ELR (cell line): ENCODE data around the gene TRAPPC10.

Source experiments
- DNase-seq: peaks from one replicate; pipeline ENCODE4 v3.0.0-alpha.2; 2015; ENCODE audit warnings: low read depth

The TRAPPC10 gene

DNA sequence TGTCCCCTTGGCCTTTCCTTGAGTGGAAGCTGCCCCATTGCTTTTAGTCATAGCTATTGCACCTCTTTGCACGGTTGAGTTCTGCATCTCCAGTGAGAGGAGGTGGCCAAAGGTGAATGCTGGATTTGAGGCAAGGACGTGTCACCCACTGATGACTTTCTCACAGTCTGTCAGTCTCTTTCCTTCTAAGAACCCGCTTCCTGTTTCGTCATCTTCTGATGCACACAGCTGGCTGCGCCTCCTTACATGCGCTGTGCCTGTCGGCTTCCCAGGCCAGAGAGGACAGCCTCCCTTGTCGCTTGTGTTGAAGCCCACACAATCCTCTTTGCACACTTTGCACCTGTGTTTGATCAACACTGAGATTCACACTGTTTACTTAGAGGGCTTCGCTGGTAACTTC lies 53.3 kb downstream of the TRAPPC10 start:
- peak; percentile 19 for DNase-seq

DNA sequence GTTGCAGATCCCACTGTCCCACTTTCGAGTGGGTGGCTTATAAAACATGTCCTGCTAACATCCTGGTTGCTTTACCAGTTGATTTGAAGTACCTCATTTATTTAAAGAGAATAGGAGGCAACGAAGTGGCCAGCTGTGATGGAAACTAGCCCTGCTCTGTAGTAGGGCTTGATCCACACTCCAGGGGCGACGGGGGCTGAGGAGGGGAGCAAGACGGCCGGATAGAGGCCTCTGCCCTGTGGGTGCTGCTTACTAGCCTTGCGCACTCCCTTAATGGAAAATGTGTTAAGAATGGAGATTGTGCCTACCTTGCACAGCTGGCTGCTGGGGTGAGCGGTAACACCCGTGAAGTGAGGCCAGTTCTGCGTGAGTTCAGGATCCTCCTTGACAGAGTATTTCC lies 54.0 kb downstream of the TRAPPC10 start:
- no peak for DNase-seq

DNA sequence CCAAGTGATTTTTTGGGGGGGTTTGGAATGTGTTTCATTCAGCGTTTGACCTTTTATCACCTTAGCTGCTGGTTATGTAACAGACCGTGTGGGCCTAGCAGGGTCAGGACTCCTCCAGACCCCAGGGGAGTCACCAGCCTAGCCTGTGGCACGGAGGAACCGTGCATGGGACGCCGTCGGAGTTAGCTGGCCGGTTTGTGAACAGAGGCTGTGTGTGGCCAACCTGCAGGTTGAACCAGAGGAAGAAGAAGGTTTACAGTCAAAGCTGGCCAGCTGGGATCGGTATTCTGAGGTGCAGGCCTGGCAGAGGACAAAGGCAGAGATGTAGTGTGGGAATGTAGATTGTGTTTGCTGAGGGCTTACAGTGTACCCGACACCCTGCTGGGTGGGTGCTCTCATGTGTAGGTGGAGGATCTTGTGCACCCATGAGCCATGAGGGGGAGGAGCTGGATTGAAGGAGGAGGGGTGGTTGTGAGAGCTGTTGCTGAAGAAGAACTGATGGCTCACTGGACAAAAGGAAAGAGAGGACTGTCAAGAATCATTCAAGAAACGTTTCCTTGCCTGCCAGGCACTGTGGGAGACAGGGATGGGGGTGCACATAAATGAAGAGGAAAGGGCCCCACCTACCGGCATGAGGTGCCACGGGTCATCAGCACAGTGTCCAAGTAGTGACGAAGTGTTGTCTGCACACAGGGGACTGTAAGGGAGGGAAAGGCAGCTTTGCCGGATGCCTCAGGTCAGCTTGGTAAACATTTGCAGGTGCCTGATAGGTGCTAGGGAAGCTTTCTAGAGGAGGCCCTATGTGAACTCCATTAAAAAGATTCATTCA lies 55.1 kb downstream of the TRAPPC10 start:
- DNase-seq: no peak

DNA sequence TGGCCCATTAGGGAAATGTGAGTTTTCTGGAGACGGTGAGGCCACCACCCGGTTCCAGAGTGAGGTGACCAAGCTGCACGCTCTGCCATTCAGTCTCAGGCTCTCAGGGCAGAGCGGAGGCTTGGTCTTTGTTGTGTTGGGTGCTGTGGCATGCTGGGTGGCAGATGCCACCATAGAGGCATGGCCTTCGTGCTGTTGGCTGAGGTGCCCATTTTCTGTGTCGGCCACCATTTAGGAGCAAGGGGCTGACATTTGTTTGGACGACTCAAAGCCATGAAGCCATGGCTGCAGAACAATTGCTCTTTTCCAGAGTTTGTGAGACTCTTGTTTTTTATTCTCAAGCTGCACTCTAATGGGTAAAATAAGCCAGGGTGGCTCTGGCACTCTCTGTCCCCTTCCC lies 58.3 kb downstream of the TRAPPC10 start:
- DNase-seq: no peak

DNA sequence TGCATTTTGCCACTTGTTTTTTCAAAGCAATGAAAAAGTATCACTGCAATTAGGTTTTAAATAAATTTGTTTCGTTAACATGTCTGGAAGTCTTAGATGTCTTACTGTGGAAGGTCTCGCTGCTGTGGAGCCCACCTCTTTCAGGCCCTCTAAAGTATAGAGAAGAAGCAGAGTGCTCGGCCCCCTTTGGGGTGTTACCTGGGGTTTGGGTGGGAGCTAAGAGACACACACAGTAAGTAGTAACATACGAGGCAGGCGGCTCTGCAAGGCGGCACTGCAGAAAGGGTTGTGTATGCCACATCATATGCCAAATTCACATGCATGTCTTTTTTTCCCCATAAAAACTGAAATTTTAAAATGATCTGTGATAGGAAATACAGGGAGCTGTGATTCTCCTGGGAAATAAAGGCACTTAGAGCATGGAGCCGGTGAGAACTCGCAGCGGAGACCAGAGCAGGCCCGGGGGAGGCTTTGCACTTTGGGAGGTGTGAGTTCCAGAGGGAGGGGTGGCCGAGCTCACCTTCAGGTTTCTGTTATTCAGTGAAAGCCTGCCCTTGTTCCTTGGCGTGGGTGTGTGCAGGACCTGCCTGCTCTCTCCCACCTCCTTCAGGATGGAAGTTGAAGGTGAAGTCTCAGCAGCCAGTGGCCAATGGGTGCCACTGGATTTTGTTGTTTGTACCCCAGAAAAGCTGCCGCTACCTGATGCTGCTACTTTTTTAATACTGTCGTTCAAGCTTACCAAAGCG lies 59.4 kb downstream of the TRAPPC10 start:
- no peak for DNase-seq

DNA sequence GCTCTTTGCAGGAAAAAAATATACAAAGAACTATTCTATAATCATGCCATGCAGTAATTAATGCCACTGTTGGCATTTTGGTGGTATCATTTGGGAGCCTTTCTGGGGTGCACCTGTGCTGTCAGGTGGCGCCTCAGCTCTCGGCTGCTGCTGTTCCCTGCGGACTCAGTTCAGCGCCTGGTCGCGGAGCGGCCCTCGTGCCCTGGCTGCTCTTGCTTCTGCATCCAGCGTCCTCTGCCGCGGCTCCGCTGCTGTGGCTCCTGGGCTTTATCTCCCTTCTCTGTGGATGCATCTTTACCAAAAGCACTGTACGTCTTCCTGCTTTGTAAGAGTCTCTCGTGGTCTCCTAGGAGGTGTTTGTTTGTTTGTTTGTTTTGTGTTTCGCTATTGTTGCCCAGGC lies 60.0 kb downstream of the TRAPPC10 start:
- no peak for DNase-seq

DNA sequence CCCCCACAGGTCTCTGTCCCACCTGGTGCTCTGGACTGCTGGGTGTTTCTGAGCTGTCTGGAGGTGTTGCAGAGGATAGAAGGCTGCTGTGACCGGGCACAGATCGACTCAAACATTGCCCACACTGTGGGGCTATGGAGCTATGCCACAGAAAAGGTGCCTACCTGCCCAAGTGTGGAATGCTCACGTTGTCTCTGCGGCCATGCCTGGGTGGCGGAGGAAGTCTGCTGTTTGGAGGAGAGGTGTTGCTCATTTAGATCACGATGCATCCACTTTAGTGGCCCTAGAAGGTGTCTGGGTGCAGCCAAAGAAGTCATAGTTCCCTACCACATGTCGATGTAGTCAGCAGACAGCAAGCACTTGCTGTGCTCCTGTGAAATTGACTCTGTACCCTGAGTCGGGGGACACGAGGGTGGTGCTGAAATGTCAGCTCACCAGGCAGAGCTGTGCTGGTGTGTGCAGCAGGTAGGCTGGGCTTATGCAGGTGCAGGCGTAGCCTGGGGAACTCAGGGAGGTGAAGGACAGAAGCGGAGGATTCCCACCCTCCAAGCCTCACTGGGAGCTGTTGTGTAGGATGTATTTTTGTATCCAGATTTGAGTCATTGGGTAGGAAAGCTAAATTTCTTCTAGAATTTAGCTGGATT lies 62.3 kb downstream of the TRAPPC10 start:
- DNase-seq: no peak

DNA sequence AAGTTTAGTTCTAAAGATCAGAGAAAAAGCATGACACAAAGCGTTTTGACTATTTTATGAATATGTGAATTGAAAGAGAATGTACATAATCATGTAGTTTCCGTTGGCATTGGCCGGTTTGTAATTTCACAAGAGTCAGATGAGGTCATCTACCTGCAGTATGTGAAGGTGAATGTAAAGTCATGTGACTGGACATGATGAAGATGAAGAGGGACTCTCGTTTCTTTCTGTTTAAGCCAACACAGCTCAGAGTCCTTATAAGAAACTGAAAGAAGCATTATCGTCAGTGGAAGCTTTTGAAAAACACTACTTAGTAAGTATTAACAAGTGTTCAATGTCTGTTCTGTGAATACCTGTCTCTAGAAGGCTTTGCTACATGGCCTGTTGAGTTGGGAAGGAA lies 64.2 kb downstream of the TRAPPC10 start:
- no peak for DNase-seq

DNA sequence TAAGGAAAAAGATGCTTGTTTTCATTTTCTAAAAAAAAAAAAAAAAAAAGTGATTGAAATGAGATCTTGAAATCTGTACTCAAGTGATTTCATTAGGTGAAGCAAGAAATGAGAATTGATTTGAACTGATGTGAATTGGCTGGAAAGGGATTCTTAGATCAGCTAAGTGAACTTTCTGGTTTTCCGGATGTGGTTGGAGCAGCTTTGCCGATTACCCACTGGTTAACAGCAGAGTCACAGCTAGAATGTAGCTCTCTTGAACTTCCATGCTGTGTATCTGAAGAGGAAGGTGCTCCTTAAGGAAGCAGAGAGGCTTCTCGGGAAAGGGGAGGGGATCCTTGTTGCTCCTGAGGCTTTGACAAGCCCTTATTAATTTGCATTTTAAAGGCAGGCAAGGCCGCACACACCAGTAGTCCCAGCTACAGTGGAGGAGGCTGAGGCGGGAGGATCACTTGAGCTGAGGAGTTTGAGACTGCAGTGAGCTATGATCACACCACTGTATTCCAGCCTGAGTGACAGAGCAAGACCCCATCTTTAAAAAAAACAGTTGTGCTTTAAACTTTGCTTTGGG lies 66.4 kb downstream of the TRAPPC10 start:
- DNase-seq: no peak

DNA sequence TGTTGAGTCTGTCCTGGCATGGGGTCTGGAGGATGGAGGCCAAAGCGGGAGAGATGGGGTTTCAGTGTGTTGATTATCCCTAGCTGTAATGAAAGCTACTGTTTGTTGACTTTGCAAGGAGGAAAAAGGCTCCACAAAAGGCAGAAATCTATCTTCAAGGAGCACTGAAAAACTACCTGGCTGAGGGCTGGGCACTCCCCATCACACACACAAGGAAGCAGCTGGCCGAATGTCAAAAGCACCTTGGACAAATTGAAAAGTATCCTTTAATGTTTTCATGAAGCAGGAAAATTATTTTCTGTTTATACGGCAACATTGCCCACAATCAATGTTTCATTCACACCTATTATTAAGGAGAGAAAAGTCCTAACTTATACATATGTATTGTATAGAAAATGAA lies 67.3 kb downstream of the TRAPPC10 start:
- DNase-seq: no peak

DNA sequence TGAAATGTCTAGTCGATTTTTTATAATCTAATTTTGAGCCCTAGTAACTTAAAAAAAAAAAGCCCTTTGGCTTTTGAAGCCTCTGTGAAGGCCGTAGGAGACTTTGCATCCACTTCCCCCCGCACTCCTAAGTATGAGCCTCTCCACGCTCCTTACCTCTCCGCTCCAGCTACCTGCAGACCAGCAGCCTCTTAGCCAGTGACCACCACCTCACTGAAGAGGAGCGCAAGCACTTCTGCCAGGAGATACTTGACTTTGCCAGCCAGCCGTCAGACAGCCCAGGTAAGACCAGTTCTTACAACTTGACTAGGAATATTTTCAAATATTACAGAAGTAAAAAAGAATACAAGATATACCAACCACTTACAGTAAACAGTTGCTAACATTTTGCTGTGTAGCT lies 67.7 kb downstream of the TRAPPC10 start:
- DNase-seq: no peak

DNA sequence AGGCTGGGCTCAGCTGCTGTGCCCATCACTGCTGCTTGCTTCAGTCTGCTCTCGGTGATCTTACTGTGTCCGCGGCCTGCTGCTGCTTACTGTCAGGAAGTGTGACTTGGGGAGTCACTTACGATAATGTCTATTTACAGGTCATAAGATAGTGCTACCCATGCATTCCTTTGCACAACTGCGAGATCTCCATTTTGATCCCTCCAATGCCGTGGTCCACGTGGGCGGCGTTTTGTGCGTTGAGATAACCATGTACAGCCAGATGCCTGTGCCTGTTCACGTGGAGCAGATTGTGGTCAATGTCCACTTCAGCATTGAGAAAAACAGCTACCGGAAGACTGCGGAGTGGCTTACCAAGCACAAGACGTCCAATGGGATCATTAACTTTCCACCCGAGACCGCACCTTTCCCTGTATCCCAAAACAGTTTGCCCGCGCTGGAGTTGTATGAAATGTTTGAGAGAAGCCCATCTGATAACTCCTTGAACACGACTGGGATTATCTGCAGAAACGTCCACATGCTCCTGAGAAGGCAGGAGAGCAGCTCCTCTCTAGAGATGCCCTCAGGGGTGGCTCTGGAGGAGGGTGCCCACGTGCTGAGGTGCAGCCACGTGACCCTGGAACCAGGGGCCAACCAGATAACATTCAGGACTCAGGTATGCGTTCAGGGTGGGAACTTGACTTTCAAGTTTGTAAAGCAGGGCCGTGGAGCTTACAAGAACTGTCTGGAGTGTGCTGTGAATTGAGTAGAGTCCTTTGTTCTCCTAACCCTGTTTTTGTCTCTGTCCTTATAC lies 70.7 kb downstream of the TRAPPC10 start:
- no peak for DNase-seq

DNA sequence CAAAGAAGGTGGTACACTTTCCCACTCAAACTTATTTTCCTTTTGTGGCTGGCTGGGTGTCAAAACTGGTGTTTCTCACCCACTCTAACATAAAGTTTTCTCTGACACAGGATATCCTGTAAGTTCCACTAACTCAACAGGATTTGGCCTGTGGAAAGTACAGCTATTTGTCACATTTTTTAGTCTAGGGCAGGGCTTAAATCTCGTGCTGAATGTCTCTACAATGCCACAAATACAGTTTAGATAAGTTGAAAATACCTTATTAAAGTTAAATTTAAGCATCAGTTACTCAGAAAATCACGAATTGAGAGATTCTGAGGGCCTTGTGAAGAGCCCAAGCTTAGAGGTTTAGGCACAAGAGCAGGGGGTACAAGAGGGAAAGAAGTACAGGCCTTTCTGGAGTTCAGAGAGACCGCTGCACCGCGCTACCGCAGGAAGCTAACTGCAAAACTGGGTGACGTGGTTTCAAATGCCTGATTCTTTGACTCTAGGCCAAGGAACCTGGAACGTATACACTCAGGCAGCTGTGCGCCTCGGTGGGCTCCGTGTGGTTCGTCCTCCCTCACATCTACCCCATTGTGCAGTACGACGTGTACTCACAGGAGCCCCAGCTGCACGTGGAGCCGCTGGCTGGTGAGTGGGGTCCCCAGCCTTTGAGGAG lies 71.7 kb downstream of the TRAPPC10 start:
- DNase-seq: no peak

DNA sequence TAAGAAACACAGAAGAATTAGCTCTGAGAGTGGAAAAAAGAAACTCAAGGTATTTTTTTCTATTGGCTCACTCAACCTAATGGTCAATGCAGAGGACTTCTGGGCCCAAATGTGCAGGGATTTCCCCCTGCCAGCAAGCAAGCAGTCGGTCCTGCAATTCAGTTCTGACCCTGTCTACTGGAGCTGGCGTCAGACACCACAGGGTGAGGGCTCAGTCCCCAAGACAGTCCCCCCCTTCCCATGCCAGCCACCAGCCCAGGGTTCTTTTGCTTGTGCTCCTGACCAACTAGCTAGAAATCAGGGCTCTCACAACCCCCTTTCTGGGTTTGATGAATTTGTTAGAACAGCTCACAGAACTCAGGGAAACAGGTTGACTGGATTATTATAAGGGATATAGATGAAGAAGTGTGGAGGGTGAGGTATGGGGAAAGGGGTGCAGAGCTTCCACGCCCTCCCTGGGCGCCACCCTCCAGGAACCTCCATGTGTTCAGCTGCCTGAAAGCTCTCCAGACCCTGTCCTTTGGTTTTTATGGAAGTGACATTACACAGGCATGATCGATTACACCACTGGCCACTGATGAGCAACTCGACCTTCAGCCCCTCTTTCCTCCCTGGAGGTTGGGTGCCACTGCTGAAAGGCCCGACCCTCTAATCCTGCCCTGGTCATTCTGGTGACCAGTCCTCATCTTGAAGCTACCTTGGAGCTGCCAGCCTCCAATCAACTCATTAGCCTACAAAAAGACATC lies 72.6 kb downstream of the TRAPPC10 start:
- DNase-seq: no peak

DNA sequence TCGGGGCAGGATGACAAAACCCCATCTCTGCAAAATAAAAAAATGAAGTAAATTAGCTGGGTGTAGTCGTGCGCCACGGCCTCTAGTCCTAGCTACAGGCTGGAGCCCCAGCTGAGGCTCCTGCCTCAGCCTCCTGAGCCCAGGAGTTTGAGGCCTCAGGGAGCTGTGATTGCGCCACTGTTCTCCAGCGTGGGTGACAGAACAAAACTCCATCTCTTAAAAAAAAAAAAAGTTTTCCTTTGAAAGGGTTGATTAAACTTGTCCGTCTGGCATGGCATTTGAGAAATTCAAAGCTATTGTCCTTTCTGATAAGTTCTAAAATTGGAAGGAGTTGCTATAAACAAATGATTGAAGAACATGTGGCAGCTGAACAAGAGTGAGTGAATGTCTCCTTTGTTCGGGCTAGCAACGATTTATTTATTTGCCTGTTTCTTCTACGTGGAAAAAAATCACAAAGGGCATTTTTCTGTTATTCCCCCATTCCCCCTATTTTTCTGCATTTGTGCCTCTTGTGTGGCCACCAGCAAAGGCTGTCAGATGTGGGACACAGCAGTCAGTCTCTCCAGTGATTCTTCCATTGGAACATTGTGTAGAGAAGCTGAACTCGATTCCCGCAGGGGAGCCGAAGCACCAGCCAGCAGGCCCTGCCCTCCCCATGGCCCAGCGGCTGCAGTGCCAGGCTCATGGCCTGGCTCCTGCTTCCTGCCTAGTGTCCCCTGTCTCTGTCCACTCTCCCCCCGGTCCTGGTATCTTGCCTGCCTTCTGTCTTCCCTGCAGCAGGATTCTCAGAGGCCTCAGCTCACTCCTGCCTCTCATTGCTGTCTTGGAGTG lies 73.6 kb downstream of the TRAPPC10 start:
- no peak for DNase-seq

DNA sequence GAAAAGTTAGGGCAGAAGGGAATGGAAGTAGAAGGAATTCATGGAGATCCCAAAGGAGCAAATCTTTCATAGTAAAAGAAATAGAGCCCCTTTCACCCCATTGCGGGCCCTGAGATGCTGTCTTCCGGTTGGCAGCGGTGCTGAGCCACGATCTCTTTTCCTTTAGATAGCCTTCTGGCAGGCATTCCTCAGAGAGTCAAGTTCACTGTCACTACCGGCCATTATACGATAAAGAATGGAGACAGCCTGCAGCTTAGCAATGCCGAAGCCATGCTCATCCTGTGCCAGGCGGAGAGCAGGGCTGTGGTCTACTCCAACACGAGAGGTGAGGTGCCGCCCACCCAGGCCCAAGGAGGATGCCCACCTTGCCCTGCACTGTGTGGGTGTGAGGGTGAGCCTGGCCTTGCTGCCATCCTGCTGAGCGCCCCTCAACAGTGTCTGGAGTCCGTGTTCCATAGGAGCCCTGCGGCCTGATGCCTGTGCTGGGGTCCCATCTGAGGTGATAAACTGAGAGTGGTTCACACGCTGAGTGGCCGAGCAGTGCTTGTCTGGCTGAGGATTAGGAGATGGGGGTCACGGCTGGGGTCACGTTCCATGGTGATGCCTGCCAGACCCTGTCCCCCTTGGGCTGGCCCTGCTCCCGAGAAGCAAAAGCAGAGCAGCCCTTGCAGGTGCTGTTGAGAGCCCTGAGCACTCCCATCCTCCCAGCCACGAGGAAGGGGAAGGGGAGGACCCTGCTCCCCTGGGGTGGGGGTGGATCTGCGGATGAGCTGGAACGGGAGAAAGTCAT lies 74.7 kb downstream of the TRAPPC10 start:
- no peak for DNase-seq

DNA sequence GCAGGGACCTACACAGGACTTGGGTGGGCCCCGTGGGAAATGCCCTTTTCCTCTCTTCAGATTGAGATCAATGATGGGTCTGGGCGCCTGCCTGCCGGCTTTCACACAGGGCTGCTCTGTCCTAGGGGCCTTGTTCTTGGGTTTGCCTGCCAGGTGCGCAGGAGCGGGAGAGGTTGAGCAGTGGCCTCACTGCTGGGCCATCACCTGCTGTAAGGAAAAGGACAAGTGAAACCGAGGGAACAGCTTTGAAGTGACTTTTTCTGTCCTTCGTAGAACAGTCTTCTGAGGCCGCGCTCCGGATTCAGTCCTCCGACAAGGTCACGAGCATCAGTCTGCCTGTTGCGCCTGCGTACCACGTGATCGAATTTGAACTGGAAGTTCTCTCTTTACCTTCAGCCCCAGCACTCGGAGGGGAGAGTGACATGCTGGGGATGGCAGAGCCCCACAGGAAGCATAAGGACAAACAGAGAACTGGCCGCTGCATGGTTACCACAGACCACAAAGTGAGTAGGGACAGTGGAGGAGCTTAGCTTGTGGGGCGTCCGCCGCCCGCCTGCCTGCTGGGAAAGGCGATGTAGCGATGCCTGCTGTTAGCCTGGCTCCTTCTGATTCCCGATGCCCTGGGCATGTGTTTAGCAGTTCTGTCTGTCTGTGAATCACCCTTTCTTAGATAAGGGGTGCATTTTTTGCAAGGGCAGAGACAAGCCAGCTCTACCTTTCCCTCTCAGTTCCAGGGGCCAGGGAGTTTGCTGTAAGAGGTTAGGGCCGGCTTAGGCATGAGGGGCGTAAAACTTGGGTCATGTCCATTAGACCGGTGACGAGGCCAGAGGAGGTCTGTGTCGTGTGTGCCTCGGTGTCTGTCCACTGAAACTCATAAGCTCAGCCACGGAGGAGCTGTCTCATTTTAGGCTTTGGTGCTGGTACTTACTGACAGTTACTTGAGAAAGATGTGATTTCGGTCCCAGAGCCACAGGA lies 75.6 kb downstream of the TRAPPC10 start:
- no peak for DNase-seq

DNA sequence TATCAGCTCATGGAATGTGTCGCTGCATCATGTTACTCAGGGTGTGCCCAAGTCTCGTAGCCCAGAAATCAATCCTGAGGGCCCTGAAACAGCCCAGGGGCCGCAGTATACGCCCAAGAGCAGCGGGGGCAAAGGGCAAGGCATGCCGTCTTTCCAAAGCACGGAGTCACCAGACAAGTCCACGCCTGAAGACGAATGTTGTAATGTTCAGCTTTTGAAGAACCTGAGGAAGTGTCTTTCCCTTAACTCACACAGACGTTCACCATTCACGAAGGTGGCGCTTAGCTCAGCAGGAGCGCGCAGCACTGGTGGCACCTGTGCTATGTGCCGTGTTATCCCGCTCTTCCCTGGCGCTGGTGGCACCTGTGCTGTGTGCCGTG lies 76.3 kb downstream of the TRAPPC10 start:
- DNase-seq: no peak
